A204.1 (cell line): ENCODE results near the gene RSPH1.
A peak's percentile ranks its signal among the peaks of the same experiment; 100 is the strongest.

ENCODE experiments used
- FAIRE-seq: peaks from 2 replicates; lab custom pipeline; 2012; peaks lifted over from hg19 to GRCh38; lab: Jason Lieb, UNC

The RSPH1 gene

DNA sequence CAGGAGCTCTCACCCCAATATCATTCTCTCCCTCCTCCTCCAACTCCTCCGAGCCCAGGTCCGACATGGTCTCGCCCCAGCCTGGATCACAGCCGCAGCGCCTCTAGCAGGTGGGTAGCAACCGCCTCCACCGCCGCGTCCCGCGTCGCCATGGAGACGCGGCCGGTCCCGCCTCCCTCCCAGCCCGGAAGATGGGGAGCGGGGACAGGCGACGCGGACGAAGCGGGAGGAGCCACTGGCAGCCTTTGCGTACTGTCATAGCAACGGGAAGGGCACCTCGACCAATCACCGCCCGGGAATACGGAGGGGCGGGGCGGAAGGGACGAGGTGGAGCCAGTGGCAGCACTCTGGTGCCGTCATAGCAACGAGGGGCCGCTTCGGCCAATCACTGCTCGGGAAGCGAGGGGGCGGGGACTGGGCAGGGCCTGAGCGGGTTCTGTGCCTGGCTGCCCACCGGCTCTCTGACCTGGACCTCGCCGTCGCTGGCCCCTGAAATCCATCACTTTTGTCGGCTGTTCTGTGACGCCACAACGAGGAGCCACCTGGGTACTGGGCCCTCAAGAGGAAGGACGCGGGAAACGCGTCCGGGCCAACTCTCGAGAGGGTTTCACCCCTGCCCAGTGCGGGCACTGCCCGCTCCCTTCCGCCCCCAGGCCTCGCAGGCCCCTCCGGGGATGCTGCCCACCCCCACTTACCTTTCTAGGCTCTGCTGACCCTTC is at the start of gene RSPH1:
Gene RSPH1 (minus strand): TSS at position 105 of the 719 bp plus-strand sequence. CDS start 38 bp downstream, at position 67.
- FAIRE-seq, result peak; percentile 98

- FAIRE-seq, result no peak
Measured at GRCh38 chr21:42545745-42546144, 49.7 kb upstream of the RSPH1 start.

DNA sequence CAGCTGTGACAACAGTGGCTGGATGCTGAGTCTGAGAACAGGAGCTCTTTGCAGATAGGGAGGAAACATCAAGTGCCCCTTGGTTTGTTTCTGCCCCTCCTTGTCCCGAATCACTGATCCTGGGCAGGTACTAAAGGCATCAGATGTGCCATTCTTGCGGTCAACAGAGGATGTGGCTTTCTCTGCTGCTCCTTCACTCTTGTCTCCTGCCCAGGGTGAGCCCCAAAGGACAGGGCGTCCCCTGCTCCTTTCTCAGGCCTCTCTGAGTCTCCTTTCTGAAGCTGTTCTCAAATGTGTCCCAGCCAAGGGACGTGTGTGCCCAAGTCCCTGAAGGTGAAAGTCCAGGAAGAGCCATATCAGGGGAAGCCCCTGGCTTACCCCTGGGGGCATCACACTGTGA is 49.3 kb upstream of the RSPH1 start:
- no peak for FAIRE-seq

DNA sequence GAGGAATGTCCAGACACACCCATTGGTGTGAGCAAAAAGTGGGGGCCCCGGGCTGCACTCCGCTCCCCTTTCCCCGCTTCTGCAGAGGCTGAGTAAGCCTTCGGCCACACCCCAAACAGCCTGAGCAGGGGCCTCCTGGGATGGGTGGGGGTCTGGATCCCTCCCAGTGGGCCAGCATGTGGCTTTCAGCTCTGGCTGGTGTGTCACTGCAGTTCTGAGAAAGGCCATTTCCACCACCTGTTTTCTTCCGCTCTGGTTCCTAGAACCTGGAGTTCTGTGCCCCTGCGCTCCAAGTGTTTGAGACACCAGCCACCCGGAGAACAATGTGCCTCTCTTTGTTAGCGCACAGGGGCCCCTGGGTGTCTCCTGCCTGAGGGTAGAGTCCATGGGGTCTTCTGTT is 48.5 kb upstream of the RSPH1 start:
- no peak for FAIRE-seq

DNA sequence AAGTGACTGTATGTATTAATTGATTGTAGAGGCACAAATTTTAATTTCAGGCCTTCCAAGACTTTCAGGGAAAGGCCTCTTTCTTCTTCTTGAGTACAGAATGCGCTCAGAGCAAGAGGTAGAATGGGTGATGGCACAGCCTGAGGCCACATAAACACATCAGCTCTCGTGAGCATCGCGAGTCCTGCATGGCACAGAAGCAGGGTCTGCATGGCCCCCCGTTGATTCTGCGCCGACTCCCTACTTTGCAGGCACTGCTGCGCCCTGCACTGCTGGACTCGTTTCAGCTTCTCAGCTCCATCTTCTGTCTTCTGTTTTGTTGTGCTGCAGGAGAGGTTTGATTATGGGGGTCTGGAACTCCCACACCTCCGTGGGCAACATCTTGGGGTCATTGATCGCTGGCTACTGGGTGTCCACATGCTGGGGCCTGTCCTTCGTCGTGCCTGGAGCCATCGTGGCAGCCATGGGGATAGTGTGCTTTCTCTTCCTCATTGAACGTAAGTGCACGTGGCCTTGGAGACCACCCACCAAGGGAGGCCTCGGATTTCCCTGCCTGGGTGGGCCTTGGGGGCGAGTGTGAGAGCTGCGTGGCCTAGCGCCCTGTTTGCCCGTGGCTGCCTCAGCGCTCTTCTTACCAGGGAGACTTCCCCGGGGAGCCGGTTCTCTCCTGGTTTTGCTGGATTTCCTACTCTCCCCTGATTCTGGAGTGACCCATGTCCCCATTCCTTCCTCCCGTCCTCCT is 47.3 kb upstream of the RSPH1 start:
- FAIRE-seq, result no peak

DNA sequence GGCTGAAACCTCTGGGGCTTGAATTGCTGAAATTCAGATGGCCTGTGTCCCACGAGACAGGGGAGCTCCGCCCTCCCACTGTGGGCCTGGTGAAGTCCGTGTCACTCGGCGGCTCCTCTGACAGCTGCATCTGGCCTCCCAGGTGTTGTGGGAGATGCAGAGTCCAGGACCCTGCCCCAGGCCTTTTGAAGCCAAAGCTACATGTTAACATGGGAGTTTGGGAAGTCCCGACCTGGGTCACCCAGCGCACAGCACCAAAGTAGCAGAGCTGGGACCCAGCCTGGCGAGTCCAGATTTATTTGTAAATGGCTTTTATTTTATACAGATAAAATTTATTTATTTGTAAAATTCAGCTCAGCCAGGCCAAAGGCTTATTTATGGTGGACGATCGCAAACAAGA is 46.6 kb upstream of the RSPH1 start:
- no peak for FAIRE-seq

DNA sequence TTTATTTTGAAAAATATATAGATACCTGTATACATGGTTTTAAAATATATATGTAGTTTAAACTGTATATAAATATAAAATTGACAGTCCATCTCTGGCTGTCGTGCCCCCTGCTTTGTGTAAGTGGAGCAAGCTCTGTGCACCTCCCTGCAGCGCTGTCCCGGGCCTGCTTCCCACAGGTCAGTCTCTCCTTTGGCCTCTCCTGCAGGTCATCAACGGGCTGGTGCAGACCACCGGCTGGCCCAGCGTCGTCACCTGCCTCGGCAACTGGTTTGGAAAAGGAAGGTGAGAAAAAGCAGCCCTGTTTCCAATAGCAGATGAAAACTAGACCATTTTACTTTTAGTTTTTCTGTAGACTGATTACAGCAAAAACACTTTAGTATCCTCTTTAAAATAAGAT is 46.2 kb upstream of the RSPH1 start:
- FAIRE-seq, result no peak

DNA sequence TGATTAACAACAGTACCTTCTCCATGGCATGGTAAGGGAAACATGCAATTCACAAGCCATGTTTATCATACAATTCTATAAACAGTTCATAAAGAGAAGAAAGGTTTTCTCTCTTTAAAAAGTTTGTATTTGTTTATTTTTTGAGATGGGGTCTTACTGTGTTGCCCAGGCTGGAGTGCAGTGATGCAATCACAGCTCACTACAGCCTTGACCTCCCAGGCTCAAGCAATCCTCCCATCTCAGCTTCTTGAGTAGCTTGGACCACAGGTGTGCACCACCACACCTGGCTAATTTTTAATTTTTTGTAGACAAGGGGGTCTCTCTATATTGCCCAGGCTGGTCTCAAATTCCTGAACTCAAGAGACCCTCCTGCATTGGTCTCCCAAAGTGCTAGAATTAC is 45.6 kb upstream of the RSPH1 start:
- no peak for FAIRE-seq

DNA sequence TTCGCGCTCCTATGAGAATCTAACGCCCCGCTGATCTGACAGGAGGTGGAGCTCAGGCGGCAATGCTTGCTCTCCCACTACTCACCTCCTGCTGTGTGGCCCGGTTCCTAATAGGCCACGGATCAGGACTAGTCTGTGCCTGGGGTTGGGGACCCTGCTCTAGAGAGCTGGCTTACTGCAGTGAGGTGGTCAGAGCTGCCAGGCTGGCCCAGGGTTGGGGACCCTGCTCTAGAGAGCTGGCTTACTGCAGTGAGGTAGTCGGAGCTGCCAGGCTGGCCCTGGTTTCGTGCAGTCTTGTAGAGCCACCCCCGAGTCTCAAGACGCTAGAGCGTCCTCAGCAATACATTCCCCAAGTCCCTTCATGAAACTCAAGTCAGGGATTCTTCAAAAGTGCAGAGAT is 45.1 kb upstream of the RSPH1 start:
- FAIRE-seq, result no peak

GRCh38 chr21:42540396-42540795 is 44.4 kb upstream of the RSPH1 start:
- no peak for FAIRE-seq

- no peak for FAIRE-seq
Measured at GRCh38 chr21:42539931-42540343, 43.9 kb upstream of the RSPH1 start.

DNA sequence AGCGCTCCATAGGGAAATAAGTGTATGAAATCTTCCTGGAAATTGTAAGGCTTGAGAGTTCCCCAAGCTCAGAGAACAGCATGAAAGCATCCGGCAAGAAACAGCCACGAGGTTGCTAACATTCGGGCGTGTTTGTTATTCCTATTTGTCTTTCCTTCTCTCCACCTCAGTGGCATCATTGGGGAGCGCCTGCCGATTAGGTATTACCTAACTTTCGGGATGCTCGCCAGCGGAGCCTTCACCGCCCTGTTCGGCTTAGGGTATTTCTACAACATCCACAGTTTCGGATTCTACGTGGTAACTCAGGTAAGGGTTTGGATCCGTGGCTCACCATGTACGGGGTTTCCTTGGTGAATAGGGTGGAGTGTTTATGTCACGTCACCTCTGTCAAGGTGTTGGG is 43.3 kb upstream of the RSPH1 start:
- no peak for FAIRE-seq

GRCh38 chr21:42538479-42539275 is 42.7 kb upstream of the RSPH1 start:
- FAIRE-seq, result no peak

DNA sequence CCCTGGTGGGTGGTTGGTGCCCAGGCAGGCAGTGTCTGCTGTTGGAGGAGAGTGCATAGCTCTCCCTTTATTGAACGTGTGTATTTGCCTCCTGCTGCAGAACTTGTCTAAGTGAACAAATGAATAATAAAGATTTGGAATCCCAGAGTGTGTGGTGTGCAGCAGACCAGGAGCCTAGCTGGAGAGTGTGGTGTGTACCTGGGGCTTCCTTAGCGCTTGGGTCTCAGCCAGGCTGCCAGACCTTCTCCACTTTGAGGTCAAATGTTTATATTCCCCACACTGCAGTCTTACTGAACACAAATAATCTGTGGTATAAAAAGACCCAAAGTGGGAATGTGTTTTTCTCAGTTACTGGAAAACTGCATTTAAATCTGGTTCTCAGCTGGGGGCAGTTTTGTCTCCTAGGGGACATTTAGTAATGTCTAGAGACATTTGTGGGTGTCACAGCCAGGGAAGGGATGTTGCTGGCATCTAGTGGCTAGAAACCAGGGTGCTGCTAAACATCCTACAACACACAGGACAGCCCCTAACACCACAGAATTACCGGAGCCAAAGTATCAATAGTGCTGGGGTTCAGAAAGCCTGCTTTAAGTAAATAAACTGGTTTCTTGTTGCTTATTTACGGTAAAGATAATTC is 41.2 kb upstream of the RSPH1 start:
- no peak for FAIRE-seq

DNA sequence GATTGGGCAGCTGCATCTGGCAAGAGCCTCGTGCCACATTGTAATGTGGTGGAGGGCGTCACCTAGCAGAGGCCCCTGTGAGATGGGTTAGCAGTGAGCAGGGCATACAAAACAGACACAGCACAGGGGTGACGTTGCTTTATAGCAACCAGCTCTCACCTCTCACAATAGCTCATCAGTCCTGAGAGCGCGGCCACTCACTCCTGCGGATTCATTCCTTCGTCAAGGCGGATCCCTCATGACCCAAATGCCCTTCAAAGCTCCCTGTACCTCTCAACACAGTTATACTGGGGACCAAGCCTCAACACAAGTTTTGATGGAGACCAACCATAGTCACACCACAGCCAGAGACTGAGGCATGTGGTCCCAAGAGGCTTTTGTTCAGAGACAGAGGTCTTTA is 40.6 kb upstream of the RSPH1 start:
- FAIRE-seq, result no peak

DNA sequence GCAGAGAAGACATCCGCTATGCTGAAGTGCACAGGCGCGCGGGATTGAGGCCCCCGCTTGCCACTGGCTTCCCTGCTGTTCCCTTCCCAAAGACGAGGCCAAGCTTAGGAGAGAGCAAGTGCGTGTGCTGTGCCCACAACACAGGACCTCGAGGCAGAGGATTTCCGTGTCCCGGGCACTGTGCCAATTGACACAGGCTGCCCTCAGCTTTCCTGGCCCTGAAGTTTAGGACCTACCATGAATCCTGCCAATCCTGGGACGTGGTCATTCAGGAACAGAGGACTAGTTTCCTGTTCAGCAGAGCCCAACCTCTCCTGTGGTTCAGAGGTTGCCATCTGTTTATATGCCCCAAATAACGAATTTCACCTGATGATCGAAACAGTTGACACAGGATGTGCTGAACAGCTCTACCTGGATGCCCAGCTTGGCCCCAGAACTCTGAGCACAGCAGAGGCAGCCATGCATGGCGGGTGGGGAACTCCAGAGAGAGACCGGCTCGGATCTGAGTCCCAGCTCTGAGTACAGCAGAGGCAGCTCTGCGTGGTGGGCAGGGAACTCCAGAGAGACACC is 39.7 kb upstream of the RSPH1 start:
- FAIRE-seq, result no peak

- FAIRE-seq, result no peak
Measured at GRCh38 chr21:42534421-42535378, 38.7 kb upstream of the RSPH1 start.

DNA sequence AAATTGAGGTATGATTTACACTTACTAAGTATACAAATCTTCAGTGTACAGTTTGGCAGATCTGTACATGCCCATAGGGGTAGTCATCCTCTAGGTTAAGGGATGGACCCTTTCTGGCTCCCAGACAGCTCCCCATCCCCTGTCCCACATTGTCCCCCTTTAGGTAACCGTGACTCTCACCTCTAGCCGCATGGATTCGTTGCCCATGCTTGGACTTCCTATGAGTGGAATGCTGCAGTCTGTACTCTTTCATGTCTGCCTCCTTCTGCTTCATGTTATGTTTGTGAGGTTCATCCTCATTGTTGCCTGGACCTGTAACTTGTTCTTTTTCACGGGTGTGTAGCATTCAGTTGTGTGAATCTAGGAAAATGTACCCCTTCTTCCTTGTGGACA is 37.9 kb upstream of the RSPH1 start:
- FAIRE-seq, result no peak

DNA sequence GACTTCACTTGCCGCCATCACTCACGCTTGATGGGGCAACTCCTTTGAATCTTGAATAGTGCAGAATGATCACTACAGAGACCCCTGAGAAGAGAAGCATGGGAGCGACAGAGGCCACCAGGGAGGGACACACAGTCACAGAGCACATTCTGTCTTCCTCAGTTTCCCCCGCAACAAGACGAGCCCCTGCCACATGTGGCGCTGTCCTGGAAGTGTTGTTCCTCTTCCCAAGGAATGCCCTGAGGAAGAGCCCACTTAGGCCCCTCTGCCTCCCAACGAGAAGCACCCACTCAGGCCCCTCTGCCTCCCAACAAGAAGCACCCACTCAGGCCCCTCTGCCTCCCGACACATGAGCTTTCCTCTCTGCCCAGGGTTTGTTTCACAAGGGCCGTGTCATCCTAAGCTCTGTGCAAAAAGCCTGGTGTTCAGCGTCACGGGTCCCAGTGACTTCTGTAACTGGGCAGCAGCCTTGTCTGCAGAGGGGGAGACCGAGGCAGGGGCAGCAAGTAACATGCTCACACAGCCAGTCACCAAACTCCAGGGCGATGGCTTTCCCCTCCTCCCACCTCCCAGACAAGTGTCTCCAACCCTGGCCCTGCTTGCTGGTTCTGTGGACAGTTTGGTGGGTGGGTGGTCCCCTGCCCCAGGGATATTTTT is 37.4 kb upstream of the RSPH1 start:
- no peak for FAIRE-seq

DNA sequence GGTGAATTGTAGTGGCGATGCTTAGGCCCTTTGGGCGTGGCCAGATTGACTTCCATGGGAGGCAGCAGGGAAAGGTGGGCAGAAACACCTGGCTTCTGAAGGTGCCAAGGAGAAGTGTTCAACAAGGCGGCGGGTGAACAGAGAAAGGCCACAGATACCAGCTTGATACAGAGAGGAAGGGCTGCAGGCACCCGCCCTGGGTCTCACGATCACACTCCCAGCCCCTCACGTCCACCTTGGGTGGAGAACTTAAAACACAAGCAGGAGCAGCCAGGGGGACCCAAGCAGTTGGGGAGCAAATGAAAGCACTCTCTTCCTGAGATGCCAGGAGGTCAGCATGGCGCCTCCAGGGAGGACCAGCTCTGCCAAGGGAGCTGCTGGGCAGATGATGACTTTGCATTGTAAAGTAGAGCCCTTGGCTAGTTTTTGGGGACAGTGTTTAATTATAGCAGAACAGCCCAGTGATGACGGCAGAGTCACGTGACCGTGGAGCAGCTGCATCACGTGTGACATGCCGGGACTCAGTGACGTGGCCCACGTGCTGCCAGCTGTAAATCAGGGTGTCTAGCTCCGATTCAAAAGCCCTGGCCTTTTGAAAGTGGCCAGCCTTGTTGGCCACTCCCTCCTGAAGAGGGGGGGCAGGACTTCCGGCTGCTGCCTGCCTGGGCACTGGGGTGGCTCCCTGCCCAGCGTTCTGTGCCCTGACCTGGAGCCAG is 36.6 kb upstream of the RSPH1 start:
- no peak for FAIRE-seq
